HG02588 (cell line): ENCODE data around the gene PTPRN2.

Experiments used
- ATAC-seq: cut with Tn5 transposase; IDR thresholded peaks from one replicate; pipeline ENCODE4 v1.9.1; 2021; ENCODE audit warnings: mild to moderate bottlenecking, moderate library complexity; ENCODE audit not compliant: unreplicated experiment

The PTPRN2 gene

GRCh38 chr7:158028971-158029370 is 558.7 kb downstream of the PTPRN2 start:
- ATAC-seq = no peak

GRCh38 chr7:158028290-158028941 is 559.2 kb downstream of the PTPRN2 start:
- no peak for ATAC-seq

- ATAC-seq = no peak
Observed at GRCh38 chr7:158027646-158028045, 560.0 kb downstream of the PTPRN2 start.

- ATAC-seq = no peak
Observed at GRCh38 chr7:158026636-158027265, 560.9 kb downstream of the PTPRN2 start.

GRCh38 chr7:158025686-158026600 is 561.7 kb downstream of the PTPRN2 start:
- ATAC-seq = no peak

- no peak for ATAC-seq
Observed at GRCh38 chr7:158024881-158025280, 562.7 kb downstream of the PTPRN2 start.

- ATAC-seq = no peak
Observed at GRCh38 chr7:158024351-158024715, 563.3 kb downstream of the PTPRN2 start.

GRCh38 chr7:158023681-158024350 is 563.8 kb downstream of the PTPRN2 start:
- no peak for ATAC-seq

GRCh38 chr7:158023157-158023556 is 564.5 kb downstream of the PTPRN2 start:
- no peak for ATAC-seq

- no peak for ATAC-seq
Observed at GRCh38 chr7:158022601-158023000, 565.0 kb downstream of the PTPRN2 start.

- ATAC-seq = no peak
Observed at GRCh38 chr7:158021836-158022235, 565.8 kb downstream of the PTPRN2 start.

GRCh38 chr7:158020706-158021095 is 566.9 kb downstream of the PTPRN2 start:
- ATAC-seq = no peak

GRCh38 chr7:158019726-158020705 is 567.6 kb downstream of the PTPRN2 start:
- ATAC-seq = no peak

- no peak for ATAC-seq
Observed at GRCh38 chr7:158018971-158019645, 568.5 kb downstream of the PTPRN2 start.

GRCh38 chr7:158018098-158018762 is 569.4 kb downstream of the PTPRN2 start:
- ATAC-seq = no peak

- ATAC-seq = no peak
Observed at GRCh38 chr7:158017111-158018097, 570.2 kb downstream of the PTPRN2 start.

- no peak for ATAC-seq
Observed at GRCh38 chr7:158016180-158017097, 571.2 kb downstream of the PTPRN2 start.
